Pons (tissue), 1 donor: ENCODE data around the gene CCND1.

Source experiments
- DNase-seq: peaks from one replicate; pipeline ENCODE4 v3.0.0-alpha.2; 2016; ENCODE audit warnings: low spot score

CCND1 gene

DNA sequence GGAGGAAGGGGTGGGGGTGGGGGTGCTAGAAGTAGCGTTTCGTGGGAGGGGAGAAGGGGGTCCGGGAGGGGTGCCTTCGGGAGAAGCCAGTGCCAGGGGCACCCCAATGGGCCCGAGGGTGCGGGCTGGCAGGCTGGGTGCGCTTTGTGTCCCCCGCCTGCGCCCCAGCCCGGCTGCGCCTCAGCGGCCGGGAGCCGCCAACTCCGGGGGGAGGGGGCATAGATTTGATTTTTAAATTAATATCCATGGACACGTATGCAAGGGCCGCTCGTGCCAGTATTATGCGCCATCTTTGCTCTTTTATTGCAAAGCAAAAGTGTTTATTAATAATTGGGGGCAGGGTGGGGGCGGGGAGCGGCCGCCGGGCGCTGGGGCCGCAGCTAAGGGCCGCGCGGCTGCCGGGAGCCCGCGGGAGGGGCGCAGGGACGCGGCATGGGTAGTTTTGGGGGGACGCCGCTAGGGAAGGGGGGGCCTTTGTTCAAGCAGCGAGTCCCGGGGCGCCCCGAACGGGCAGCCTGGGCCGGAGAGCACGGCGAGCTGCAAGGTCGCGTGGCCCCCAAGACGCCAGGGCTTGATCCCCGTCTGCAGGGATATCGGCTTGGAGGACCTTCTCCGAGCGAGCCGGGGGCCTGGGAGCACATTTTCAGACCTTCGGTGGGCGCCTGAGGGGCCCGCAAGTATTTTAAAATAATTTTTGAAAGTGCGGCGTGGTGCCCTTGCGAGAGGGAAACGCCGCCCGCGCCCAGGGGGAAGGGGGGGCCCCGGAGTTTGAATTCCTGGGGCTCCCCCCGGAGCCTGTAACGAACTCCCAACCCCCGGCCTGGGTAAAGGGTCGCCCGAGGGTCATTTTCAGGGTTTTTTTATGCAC is 959 bp downstream of the CCND1 start:
- DNase-seq: no peak

DNA sequence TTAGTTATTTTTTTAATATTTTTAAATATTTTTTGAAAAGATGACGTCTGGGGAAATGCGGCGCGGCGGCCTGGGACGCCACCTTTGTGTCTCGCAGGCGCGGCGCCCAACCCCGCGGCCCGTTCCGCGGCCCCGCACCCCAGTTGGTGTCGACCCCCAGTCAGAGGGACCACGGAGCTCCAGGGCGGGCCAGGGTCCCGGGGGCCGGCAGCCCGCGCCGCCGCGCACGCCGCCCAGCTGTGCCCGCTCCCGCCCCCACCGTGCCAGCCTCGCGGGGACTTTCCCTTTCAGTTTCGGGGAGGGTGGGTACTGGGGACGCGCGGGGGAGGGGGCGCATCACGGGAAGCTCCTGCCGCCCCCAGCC is 1.6 kb downstream of the CCND1 start:
- no peak for DNase-seq

DNA sequence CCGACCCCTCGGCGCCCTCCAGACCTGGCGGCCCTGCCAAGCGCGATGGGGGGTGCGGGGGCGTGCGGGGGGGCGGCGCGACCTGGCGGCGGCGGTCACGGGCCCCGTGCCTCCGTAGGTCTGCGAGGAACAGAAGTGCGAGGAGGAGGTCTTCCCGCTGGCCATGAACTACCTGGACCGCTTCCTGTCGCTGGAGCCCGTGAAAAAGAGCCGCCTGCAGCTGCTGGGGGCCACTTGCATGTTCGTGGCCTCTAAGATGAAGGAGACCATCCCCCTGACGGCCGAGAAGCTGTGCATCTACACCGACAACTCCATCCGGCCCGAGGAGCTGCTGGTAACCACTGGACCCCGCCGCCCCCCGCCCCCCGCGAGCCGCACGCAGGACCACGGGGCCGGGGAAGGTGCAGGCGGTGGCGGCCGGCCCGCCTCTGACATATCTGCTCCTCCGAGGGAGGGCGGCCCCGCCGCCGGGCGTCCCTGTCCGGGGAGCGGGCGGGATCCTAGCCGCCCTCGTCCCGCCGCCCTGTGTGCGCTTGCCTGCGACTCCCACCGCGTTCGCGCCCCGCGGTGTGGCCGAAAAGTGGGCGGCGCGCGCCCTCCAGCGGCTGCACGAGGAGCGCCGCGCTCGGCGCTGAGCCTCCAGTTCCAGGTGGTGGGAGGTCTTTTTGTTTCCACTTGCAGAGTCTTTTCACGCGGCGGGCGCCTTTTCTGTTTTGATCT is 2.1 kb downstream of the CCND1 start:
- peak; percentile 51 for DNase-seq

DNA sequence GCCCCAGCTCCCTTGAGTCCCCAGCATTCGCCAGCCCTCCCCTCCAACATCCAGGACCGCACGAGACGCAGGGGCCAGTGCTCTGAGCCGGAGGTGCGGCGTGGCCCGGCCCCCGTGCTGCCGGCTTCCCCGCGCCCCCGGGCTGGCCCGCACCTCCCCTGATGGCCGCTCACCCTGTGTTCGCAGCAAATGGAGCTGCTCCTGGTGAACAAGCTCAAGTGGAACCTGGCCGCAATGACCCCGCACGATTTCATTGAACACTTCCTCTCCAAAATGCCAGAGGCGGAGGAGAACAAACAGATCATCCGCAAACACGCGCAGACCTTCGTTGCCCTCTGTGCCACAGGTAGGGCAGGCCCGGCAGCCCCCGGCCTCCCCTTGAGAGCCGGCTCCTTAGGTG is 2.7 kb downstream of the CCND1 start:
- DNase-seq: no peak

DNA sequence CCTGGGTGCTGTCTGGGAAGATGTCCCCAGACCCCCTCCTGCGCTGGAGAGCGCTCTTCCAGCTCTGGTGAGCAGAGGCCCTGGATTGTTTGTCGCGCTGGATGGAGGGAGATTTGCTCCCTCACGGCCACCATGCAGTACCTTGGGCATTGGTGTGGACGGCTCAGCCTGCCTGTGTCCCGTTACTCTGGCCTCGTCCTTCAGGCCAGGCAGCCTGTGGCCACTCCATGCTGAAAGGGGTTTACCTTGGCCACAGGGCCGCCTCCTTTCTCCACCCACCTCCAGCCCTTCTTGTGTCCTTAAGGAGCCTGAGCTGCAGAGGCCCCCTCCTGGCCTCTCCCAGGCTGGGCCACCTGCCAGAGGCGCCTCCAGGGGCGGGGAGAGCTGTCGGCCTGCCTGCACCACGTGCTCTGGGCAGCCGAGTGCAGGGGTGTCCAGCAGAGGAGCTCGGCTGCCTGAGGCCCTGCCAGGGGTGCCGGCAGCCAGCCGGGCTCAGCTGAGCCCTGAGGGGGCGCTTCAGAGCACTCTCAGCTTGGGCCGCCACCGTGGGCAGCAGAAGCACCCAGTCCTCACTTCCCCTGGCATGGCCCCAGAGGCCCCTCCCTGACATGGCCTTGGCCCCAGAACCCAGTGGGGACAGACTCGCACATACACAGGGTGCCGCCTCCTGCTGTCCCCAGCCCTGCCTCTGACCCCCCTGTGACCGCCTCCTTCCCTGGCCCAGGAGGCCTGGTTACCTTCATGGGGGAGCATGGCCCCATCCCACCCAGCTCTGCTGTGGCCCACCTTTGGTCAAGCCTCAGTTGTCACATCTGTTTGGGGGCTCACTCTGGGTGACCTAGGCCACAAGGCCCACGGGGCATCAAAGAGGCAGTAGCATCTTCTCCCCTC is 3.4 kb downstream of the CCND1 start:
- peak; percentile 47 for DNase-seq

DNA sequence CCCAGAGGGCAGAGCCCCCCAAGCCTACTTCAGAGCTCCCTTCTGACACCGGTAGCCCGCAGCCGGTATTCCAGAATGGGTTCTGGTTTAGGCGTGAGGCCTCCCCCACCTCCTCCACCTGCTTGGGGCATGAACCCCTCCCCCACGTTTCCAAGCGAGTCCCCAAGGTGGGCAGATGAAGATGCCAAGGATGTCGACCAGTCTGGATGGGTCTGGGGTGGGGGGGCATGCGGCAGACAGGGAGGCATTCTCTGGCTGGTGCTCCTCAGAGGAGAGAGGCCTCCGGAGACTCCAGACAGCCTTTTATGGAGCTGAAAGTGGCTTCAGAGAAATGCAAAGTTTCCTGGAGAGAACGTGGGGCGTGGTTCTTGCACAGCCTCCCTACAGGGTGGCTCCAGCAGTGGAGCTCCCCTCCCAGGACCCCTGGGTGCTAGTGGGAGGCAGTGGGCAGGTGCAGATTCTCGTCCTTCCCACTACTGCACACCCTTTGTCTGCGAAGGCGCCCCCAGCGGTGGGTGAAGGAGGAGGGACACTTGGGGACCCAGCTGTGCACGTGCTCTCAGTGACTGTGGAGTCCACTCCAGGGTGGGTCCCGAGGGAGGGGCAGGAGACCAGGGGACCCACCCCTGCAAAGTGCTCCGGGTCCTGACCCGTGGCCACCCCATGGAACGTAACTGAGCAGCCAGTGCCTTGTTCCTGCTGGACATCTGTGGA is 4.2 kb downstream of the CCND1 start:
- DNase-seq: no peak

DNA sequence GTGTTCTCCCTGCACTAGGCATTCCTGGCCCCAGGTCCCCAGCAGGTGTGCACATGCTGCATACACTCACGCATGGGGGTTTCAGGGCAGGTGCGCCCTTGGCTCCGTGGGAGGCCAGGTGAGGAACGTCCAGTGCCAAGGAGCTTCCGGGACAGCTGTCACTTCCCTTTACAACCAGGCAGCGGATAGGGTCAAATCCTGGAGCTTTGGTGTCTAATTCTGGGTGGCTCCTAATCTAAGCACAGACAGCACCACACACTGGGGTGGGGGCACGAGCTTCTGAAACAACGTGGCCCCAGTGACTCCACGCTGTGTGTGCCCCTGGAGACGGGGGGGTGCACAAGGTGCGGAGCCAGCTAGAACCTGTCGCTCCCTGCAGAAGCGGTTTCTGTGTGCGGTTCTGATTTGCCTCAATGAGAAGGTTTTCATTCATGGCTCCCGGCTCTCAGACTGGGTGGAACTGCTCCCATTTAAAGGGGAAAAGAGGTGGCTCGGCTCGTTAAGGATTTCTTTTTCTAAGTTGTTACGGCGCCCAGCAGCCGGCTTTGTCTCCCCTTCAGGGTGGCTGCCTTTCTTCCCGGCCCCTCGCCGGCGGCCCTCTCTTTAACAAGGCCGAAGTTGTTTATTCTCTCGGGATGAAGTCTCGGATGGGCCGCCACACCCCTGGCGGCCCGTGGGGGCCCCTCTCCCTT is 5.0 kb downstream of the CCND1 start:
- no peak for DNase-seq

DNA sequence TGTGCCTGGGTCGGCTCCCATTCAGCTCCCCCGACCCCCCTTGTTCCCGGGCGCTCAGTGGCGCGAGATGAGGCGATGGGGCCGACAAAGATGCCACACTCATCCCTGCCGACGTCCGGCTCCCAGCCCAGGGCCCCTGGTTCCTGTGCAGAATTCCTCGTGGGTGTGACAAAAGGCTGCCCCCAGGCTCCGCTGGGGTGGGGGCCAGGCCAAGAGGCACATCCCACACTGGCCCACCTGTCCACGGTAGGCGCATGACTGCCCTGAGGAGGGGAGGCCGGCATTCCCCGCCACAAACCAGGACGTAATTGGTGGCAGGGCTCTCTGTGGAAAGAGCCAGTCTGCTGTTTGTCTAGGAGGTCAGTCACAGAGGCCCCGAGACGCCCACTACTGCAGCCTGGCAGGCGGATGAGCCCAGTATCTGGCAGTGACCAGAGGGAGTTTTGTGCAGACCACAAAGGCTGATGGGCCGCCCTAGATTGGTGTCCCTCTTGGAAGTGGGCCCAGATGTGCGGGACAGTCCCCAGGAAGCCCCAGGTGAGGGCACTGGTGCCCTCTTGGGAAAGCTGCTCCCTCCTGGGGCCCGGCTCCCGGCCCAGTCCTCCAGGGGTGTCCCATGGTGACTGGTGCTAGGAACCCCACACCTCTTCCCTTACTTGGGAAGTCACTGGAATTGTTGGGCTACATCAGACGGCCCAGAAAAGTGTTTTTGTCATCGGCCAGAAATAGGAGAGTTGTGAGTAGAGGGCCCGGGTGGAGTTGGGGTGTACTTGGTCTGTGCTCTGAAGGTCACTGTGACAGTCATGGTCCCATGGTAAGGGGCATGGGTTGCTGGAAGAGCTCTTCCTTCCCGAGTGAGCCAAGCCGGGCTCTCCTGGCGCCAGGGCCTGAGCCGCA is 5.8 kb downstream of the CCND1 start:
- no peak for DNase-seq

DNA sequence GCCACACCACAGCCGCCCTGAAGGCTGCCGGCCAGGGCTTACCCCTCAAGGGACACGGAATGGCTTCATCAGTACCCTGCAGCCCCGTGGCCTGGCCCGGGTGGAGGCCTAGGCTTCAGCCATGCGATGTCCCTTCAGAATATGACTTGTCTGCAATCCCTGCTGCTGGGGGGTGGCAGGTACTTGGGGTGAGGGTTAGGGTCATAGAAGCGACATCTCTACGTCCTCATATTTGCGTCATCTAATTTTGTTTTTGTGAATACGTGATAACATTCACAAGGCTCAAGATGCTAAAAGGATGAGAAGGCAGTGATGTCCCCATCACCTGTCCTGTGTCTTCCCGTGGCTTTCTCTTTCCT is 6.4 kb downstream of the CCND1 start:
- no peak for DNase-seq

DNA sequence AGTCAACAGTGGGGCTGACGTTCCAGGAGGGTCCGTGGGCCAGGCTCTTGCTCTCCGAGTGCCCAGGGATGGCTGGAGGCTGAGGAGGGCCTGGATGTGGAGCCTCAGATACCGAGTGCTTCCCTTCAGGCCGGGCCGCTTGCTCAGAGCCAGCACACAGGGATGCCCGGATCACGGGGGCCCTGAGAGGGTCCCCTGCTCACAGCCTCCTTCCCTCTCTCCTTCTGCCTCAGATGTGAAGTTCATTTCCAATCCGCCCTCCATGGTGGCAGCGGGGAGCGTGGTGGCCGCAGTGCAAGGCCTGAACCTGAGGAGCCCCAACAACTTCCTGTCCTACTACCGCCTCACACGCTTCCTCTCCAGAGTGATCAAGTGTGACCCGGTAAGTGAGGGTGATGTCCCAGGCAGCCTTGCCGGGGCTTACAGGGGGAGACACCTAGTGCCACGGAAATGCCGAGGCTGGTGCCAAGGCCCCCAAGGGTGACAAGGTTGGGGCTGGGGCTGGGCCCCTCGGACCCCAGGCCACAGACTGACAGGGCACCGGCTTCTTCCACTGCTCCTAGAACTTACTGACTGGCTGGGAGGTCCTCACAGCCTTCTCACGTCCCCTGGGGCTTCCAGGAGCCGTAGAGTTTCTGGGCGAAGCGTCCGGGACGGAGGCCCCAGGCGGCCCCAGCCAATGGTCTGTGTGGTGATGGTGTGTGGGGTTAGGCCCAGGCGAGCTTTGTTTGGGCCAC is 7.0 kb downstream of the CCND1 start:
- no peak for DNase-seq

DNA sequence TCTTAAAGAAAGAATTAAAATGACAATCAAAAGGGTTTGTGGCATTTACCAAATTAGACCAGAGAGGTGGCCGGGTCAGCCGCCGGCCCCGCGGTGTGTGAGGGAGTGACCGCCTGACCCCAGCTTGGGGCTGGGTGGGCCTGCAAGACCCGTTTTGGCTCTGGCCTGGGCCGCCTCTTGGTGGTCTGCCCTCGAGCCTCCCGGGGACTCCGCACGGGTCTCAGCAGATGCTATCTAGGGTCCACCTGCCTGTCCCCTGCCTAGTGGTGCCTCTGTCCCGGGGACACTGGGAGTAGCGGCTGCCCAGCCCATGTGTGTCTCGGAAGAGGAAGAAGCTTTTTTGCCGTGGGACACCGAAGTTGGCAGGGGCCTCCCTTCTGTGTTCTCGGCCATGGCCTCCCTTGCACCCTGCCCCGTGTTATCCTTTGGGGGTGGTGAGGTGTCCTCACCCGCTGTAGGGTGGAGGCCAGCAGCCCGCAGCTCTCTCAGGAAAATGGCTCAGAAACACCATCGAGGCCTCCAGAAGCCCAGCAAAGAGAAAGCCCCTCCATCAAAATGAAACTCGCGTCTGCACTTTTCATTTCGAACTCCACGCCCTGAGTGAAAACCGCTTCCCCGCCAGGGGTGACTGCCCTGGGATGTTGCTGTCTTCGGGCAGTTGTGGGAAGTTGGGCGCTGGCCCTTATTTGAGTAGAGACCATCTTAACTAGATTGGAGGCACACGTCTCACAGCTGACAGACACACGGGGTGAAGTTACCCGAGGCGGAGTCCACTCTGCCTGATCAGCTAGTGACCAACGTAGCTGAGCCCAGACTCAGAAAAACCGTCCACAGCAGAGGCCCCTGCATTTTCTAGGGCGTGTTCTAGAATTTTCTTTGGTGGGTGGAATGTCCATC is 8.0 kb downstream of the CCND1 start:
- DNase-seq: no peak

DNA sequence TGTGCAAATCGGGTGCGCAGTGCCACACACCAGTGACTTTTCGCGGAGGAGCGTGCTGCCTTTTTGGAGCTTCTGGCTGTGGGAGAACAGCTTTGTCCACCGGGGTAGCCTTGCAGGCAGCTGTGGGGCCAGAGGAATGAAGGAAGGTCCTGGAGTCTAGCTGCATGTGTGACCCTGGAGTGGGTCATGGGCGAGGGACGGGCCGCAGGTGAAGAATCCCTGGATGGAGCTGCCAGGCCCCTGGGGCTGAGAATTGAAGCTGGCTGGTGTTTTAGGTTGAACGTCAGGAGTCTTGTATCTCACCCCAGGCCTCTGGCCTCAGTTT is 8.6 kb downstream of the CCND1 start:
- DNase-seq: no peak

DNA sequence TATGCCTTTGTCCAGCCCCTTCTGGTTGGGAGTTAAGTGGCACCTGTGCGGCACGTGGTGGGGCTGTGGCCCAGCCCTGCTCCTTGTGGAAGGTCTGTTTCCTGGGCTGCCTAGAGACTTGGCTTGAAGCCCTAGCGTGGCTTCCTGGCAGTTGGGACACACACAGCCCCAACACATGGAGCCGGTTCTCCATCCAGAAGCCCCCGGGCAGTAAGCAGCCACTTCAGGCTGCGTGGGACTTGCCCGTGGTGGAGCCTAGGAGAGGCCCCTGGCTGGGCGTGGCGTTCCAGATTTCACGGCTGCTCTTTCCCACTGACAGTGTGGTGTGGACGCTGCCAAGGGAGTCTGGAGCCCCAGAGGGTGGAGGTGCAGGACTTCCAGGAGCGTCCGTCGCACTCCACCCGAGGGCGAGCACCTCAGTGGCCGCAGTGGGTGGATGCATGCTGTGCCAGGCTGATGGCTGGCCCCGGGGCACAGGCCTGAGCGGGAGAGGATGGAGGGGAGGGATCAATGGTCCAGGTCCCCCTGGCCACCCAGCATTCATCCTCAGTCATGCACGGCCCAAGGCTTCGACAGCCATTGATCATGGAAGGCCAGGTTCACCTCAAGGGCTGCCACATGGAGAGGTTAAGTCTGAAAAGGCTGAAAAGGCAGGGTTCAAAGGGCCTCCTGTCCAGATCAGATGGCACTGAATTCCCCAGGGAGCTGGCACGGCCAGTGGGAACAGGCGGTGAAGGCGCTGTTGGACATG is 9.3 kb downstream of the CCND1 start:
- no peak for DNase-seq

DNA sequence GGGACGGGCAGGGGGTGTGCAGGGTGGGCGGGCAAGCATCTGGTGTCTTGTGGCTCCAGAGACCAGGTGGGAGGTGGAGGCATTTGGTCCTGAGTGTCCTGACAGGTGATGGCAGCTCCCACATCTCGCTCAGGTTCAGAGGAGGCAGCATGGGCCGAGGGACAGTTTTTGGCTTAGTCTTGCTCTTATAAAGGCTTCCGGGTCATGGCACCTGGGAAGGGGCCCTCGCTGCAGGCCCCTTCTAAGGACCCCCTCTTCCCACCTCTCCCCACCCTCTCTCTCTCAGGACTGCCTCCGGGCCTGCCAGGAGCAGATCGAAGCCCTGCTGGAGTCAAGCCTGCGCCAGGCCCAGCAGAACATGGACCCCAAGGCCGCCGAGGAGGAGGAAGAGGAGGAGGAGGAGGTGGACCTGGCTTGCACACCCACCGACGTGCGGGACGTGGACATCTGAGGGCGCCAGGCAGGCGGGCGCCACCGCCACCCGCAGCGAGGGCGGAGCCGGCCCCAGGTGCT is 9.9 kb downstream of the CCND1 start:
- no peak for DNase-seq

DNA sequence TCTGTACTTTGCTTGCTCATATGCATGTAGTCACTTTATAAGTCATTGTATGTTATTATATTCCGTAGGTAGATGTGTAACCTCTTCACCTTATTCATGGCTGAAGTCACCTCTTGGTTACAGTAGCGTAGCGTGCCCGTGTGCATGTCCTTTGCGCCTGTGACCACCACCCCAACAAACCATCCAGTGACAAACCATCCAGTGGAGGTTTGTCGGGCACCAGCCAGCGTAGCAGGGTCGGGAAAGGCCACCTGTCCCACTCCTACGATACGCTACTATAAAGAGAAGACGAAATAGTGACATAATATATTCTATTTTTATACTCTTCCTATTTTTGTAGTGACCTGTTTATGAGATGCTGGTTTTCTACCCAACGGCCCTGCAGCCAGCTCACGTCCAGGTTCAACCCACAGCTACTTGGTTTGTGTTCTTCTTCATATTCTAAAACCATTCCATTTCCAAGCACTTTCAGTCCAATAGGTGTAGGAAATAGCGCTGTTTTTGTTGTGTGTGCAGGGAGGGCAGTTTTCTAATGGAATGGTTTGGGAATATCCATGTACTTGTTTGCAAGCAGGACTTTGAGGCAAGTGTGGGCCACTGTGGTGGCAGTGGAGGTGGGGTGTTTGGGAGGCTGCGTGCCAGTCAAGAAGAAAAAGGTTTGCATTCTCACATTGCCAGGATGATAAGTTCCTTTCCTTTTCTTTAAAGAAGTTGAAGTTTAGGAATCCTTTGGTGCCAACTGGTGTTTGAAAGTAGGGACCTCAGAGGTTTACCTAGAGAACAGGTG is 11.1 kb downstream of the CCND1 start:
- no peak for DNase-seq

DNA sequence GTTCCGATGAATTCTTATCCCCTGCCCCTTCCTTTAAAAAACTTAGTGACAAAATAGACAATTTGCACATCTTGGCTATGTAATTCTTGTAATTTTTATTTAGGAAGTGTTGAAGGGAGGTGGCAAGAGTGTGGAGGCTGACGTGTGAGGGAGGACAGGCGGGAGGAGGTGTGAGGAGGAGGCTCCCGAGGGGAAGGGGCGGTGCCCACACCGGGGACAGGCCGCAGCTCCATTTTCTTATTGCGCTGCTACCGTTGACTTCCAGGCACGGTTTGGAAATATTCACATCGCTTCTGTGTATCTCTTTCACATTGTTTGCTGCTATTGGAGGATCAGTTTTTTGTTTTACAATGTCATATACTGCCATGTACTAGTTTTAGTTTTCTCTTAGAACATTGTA is 12.0 kb downstream of the CCND1 start:
- DNase-seq: no peak

DNA sequence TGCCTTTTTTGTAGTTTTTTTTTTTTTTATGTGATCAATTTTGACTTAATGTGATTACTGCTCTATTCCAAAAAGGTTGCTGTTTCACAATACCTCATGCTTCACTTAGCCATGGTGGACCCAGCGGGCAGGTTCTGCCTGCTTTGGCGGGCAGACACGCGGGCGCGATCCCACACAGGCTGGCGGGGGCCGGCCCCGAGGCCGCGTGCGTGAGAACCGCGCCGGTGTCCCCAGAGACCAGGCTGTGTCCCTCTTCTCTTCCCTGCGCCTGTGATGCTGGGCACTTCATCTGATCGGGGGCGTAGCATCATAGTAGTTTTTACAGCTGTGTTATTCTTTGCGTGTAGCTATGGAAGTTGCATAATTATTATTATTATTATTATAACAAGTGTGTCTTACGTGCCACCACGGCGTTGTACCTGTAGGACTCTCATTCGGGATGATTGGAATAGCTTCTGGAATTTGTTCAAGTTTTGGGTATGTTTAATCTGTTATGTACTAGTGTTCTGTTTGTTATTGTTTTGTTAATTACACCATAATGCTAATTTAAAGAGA is 12.5 kb downstream of the CCND1 start:
- no peak for DNase-seq
